ENCODE results near the gene DTNB. TPM values are rescaled to one million over a fixed set of nuclear protein-coding genes. Genes with fewer than 3 reads are reported as not detected.

Gene DTNB
- total RNA-seq, 4 donors from 2014 or later = 12.4 to 28.8 (median 14.9) TPM

GRCh38 chr2:25438793-25439192, 234.6 kb downstream of the DTNB start:
- intact Hi-C loops (cut with DNase I; ENCODE audit: low total_unique reads) = no loop called here
- Histone ChIP-seq H3K4me3 (no peak overlapping the region), H3K27ac (no peak overlapping the region), H3K36me3 (no peaks in the 10 kb centered on the region), H3K27me3 (no peaks in the 10 kb centered on the region), H3K4me1 (no peaks in the 10 kb centered on the region), H3K9me3 (no peaks in the 10 kb centered on the region)
- no peak for TF ChIP-seq POLR2A (IDR thresholded peaks at IDR 0.05)
- TF ChIP-seq, protein P1, sequence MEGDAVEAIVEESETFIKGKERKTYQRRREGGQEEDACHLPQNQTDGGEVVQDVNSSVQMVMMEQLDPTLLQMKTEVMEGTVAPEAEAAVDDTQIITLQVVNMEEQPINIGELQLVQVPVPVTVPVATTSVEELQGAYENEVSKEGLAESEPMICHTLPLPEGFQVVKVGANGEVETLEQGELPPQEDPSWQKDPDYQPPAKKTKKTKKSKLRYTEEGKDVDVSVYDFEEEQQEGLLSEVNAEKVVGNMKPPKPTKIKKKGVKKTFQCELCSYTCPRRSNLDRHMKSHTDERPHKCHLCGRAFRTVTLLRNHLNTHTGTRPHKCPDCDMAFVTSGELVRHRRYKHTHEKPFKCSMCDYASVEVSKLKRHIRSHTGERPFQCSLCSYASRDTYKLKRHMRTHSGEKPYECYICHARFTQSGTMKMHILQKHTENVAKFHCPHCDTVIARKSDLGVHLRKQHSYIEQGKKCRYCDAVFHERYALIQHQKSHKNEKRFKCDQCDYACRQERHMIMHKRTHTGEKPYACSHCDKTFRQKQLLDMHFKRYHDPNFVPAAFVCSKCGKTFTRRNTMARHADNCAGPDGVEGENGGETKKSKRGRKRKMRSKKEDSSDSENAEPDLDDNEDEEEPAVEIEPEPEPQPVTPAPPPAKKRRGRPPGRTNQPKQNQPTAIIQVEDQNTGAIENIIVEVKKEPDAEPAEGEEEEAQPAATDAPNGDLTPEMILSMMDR (IDR thresholded peaks at IDR 0.05) = no peak
- no peak for DNase-seq

- Histone ChIP-seq H3K27ac (no peak overlapping the region), H3K4me1 (no peaks in the 10 kb centered on the region), H3K36me3 (no peaks in the 10 kb centered on the region), H3K4me3 (no peak overlapping the region), H3K27me3 (no peaks in the 10 kb centered on the region), H3K9me3 (no peaks in the 10 kb centered on the region)
- intact Hi-C loops (cut with DNase I; ENCODE audit: low total_unique reads) = no loop called here
- no peak for TF ChIP-seq POLR2A (IDR thresholded peaks at IDR 0.05)
- TF ChIP-seq, protein P1 (IDR thresholded peaks at IDR 0.05) = no peak
- no peak for DNase-seq
Measured at GRCh38 chr2:25437881-25438662, 235.3 kb downstream of the DTNB start.

DNA sequence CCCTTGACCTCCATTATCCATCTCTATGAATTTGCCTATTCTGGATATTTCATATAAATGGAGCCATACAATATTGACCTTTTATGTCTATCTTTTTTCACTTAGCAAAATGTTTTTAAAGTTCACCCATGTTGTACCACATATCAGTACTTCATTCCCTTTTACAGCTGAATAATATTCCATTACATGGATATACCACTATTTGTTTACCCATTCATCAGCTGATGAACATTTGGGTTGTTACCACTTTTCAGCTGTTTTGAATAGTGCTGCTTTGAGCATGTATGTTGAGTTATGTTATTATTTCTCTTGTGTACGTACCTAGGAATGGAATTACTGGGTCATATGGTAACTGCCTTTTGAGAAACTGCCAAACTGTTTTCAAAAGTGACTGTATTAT, 238.0 kb downstream of the DTNB start:
- Histone ChIP-seq H3K36me3 (no peaks in the 10 kb centered on the region), H3K4me1 (no peaks in the 10 kb centered on the region), H3K27ac (no peak overlapping the region), H3K27me3 (no peaks in the 10 kb centered on the region), H3K4me3 (no peak overlapping the region), H3K9me3 (no peaks in the 10 kb centered on the region)
- no peak for DNase-seq
- intact Hi-C loops (cut with DNase I; ENCODE audit: low total_unique reads) = no loop called here
- TF ChIP-seq, protein P1 (IDR thresholded peaks at IDR 0.05) = no peak
- no peak for TF ChIP-seq POLR2A (IDR thresholded peaks at IDR 0.05)

DNA sequence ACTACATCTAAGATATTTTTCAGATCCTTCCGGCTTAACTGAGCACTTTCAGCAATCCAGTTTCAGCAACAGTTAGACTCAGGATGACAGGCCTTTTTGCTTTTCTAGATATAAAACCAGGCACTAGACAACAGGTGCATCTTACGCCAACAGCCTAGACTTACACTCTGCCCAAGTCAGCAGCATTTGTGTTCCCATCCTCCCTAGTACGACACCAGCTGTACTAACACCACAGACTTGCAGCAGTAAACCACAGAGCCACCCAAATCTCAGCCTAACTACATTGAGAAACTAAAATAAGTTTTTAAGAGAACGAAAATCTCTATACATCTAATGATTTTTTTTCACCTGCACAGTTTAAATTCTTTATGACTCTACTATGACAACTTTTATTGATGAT, 241.8 kb downstream of the DTNB start:
- no peak for TF ChIP-seq POLR2A (IDR thresholded peaks at IDR 0.05)
- TF ChIP-seq, protein P1 (IDR thresholded peaks at IDR 0.05) = no peak
- Histone ChIP-seq H3K4me1 (no peaks in the 10 kb centered on the region), H3K36me3 (no peaks in the 10 kb centered on the region), H3K4me3 (no peak overlapping the region), H3K9me3 (no peaks in the 10 kb centered on the region), H3K27me3 (no peaks in the 10 kb centered on the region), H3K27ac (no peak overlapping the region)
- no peak for DNase-seq
- intact Hi-C loops (cut with DNase I; ENCODE audit: low total_unique reads) = no loop called here

DNA sequence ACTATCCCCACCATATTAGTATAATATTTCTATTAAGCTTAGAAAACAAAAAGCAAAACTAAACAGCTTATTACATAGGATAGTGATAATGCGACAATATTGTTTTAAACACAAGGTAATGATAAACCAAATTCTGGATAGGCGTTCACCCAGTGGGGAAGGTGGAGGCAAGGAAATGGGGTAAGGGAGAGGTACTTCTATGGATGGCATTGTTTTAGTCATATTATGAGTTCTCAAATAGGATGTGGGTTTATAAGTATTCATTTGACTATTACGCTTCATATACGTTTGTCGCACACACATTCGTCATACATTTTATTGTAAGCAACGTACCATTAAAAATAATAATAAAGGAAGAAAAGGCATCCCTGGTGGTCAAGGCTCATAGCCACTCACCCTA, 242.8 kb downstream of the DTNB start:
- H3K9me3 ChIP-seq = no peaks in the 10 kb centered on the region
- intact Hi-C loops (cut with DNase I; ENCODE audit: low total_unique reads) = no loop called here
- no peak for DNase-seq
- H3K27ac ChIP-seq = no peak overlapping the region
- H3K36me3 ChIP-seq = no peaks in the 10 kb centered on the region
- no peaks in the 10 kb centered on the region for H3K4me1 ChIP-seq
- H3K4me3 ChIP-seq = no peak overlapping the region
- H3K27me3 ChIP-seq = no peaks in the 10 kb centered on the region
- TF ChIP-seq, protein P1 (IDR thresholded peaks at IDR 0.05) = no peak
- no peak for TF ChIP-seq POLR2A (IDR thresholded peaks at IDR 0.05)

All from uterus (tissue), 4 donors.